22Rv1 (cell line): ENCODE data around the gene TUBGCP3.

ENCODE experiments used
- H3K27ac ChIP-seq: fragments of 450-650 bp; 2 replicates; pipeline ENCODE4 v1.5.1; 2017
- ZFX ChIP-seq: fragments of 450-650 bp; IDR thresholded peaks from 2 replicates; pipeline ENCODE4 v1.6.1; 2017; ENCODE audit warnings: antibody characterized with exemption, borderline replicate concordance
- TF ChIP-seq, protein P1 (sequence below): fragments of 450-650 bp; IDR thresholded peaks from 2 replicates; pipeline ENCODE4 v1.5.1; 2017; ENCODE audit warnings: mild to moderate bottlenecking

The TUBGCP3 gene

DNA sequence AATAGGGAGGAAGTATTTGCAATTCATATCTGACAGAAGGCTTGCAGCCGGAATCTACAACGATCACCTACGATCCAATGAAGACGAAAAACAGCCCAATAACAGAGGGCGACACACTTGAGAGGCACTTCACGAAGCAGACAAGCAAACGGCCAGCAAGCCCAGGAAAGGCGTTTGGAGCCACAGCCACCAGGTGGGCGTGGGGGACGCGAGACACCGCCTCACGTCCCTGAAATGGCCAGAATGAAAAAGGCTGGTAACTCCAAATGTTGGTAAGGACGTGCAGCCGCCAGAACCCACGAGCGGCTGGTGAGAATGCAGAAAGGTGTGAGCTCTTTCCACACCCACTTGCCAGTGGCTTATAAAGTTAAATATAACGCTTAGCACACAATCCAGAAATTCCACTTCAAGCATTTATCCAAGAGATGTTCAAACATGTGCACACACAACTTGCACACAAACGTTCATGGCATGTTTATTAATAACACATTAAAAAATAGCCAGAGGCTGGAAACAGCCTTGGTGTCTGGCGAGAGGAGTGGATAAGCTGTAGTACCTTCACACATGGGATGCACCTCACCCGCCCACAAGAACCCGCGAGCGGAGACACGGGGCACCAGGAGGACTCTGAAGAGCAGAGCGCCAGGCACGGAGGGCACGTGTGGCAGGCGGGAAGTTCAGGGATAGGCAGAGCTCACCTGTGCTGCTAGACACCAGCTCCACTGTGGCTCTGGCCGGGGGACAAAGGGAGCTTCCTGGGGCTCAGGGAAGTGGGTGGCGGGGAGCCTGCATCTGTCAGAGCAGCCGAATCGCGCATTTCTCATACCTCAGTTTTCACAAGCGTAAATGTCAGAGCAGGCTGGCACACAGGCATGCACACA is 122.5 kb downstream of the TUBGCP3 start:
- TF ChIP-seq ZFX, result no peak
- TF ChIP-seq, protein P1, sequence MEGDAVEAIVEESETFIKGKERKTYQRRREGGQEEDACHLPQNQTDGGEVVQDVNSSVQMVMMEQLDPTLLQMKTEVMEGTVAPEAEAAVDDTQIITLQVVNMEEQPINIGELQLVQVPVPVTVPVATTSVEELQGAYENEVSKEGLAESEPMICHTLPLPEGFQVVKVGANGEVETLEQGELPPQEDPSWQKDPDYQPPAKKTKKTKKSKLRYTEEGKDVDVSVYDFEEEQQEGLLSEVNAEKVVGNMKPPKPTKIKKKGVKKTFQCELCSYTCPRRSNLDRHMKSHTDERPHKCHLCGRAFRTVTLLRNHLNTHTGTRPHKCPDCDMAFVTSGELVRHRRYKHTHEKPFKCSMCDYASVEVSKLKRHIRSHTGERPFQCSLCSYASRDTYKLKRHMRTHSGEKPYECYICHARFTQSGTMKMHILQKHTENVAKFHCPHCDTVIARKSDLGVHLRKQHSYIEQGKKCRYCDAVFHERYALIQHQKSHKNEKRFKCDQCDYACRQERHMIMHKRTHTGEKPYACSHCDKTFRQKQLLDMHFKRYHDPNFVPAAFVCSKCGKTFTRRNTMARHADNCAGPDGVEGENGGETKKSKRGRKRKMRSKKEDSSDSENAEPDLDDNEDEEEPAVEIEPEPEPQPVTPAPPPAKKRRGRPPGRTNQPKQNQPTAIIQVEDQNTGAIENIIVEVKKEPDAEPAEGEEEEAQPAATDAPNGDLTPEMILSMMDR, result no peak
- no peak overlapping the region for H3K27ac ChIP-seq

DNA sequence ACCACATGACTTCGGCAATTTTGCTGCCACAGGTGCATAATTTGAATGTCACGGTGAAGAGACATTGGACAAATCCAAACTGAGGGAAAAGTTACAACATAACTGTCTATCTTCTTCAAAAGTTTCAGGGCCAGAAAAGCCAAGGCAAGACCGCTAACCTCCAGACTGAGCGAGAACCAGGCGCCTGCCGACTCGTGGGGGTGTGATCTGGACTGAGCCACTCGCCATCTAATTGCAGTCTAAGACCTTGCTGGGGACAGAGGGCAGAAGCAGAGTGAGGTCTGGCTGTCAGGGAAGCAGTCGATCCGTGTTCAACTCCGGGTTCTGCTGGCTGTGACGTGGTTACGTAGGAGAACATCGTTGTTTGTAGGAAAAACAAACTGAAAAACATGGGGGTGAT is 123.2 kb downstream of the TUBGCP3 start:
- TF ChIP-seq ZFX, result no peak
- TF ChIP-seq, protein P1, result no peak

DNA sequence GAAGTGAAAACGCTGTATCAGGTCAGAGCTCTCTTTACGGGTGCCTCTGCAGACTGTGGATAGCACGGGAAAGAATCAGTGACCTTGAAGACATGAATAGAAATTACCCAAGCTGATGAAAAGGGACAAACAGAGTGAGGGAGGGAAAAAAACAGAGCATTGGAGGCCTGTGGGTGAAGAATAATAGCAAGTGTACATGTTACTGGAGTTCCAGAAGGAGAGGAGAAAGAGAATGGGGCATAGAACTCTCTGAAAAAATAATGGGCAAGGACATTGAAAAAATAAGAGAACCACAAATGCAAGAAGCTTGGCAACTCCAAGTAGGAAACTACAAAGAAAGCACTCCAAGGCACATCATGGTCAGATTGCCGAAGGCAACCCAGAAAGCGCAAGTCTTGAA is 125.5 kb downstream of the TUBGCP3 start:
- TF ChIP-seq ZFX, result no peak
- TF ChIP-seq, protein P1, result no peak
- no peak overlapping the region for H3K27ac ChIP-seq

More for the DNA sequence above, 123.2 kb downstream of the TUBGCP3 start:
- no peak overlapping the region for H3K27ac ChIP-seq

DNA sequence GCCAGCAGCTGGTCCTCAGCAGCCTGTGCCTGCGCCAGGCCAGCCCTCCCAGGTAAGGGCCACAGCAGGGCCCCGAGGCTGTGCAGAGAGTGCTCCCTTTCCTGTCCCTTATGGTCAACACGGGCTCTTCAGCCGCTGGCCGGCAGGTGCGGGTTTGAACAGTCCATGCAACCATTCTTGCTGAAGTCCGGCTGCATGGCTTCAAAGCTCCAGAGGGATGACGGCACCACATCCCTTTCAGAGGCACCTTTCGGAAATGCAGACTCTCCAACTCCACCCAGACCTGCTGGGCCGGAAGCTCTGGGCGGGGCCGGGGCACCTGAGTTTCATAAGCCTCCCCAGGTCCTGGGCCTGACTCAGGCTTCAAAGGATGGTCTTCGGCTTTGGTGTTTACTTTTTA is 130.5 kb downstream of the TUBGCP3 start:
- no peak overlapping the region for H3K27ac ChIP-seq
- TF ChIP-seq ZFX, result no peak
- TF ChIP-seq, protein P1, result no peak

DNA sequence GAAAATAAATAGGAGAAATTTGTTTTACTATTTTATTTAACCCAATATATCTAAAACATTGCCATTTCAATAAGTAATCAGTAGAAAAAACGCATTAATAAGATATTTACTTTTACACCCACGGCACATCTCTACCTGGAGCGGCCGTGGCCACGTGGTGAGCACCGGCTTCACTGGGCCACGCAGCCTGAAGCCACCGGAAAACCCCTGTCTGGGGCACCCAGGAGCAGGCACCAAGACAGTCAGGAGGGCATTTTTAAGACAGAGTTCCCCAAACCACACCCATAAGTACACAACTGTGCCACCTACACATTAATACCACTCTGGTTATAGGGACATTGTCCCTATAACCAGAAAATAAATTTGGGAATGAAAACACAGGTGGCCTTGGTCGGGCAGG is 130.9 kb downstream of the TUBGCP3 start:
- H3K27ac ChIP-seq, result no peak overlapping the region
- no peak for TF ChIP-seq ZFX
- TF ChIP-seq, protein P1, result no peak

DNA sequence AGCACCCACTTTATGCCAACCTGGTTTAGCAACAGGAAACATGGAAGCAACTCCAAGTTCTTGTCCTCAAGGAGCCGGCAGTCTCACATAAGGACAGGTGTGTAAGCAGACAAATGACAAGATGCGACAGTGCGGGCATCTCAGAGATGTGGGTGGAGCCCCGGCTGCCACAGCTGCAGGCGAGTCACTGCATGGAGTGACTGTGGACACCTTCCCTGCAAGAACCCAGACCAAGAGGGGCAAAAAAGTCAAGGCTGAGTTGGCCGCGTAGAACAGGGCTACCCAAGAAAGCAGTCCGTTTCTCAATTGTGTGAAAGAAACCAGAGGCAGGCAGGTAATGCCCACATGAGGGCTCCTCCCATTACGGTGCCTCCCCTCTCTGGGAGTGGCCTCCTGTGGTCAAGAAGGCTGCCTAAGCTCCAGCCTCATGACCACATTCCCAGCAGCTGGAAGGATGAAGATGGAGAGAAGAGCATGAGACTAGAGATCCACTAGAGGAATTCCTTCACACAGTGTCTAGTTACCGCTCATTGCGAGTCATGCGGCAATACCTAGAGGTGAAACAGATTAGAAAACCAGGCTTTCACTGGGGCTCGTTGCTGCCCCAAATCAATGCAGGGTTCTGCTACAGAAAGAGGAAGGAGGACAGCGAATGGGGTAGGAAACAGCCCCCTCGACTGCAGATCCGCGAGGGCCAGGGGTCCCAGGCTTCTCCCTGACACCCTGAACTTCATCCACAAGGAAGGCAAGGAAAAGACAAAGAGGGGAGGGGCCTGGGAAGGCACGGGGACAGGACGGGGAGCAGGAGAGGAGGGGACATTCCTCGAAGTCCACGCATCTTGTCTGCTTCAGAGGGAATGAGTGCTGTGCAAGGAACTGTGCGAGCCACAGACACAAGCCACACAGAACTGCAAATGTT is 131.6 kb downstream of the TUBGCP3 start:
- no peak overlapping the region for H3K27ac ChIP-seq
- TF ChIP-seq ZFX, result no peak
- TF ChIP-seq, protein P1, result no peak

DNA sequence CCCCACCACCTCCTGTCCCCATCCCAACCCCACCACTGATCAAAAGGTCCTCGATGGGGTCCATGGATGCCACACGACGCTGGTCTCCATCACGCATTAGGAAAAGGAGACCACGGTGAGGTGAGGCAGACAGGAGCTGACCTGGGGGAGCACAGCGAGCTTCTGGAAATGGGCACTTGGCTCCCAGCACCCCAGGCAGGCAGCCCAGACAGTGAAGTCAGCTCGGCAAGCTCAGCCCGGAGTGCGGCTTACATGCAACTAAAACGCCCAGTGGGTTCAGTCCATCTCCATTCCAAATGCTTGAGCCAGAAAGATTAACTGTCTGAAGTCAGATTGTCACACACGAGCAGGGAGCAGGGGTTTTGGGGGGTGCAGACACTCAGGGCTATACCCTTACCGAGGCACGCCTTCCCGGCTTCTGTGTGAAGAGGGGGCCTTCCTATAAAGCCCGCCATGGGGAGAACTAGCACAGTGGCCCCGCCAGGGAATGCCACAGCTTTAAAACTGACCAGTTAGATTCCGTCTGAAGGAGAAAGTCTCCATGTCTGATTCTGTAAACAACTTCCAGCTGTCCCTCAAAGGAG is 132.4 kb downstream of the TUBGCP3 start:
- no peak overlapping the region for H3K27ac ChIP-seq
- TF ChIP-seq, protein P1, result no peak
- TF ChIP-seq ZFX, result no peak
